GM12873 (cell line): ENCODE measurements around the gene LIPI.

Experiments used
- CTCF ChIP-seq: IDR thresholded peaks from 2 replicates; pipeline ENCODE4 v1.5.1; 2012; ENCODE audit warnings: low read depth, mild to moderate bottlenecking, moderate library complexity, low read length, control low read depth; ENCODE audit not compliant: insufficient read depth; ENCODE audit errors: missing control alignments

LIPI gene

GRCh38 chr21:14119038-14119437 lies 91.7 kb downstream of the LIPI start:
- no peak for TF ChIP-seq CTCF

- TF ChIP-seq CTCF = no peak
Observed at GRCh38 chr21:14116080-14116481, 94.7 kb downstream of the LIPI start.

GRCh38 chr21:14115646-14116045 lies 95.1 kb downstream of the LIPI start:
- no peak for TF ChIP-seq CTCF

GRCh38 chr21:14114251-14114650 lies 96.5 kb downstream of the LIPI start:
- TF ChIP-seq CTCF = no peak

- TF ChIP-seq CTCF = no peak
Observed at GRCh38 chr21:14099570-14099969, 111.2 kb downstream of the LIPI start.

GRCh38 chr21:14097881-14098499 lies 112.8 kb downstream of the LIPI start:
- TF ChIP-seq CTCF = no peak

GRCh38 chr21:14096577-14096976 lies 114.2 kb downstream of the LIPI start:
- no peak for TF ChIP-seq CTCF
